Ovary (tissue), 9 donors: ENCODE data around the gene ACAN. TPM values are rescaled to one million over a fixed set of nuclear protein-coding genes. Genes with fewer than 3 reads are reported as not detected.

ENCODE experiments used
- DNase-seq, 5 donors: peaks; one replicate each; pipeline ENCODE4 v3.0.0-alpha.2; 2019 to 2020
- H3K27ac ChIP-seq, 2 donors: fragments of 200-600 bp; one replicate each; pipeline versions ENCODE4 v1.5.1 to v1.8.0; 2019 to 2022
- H3K27me3 ChIP-seq: fragments of 200-600 bp; one replicate; pipeline ENCODE4 v1.8.0; 2022
- H3K36me3 ChIP-seq: fragments of 200-600 bp; sonication (generic); one replicate; pipeline ENCODE4 v1.5.1; 2019
- H3K4me1 ChIP-seq: one replicate; pipeline ENCODE4 v1.8.1; 2013; ENCODE audit warnings: mild to moderate bottlenecking, moderate library complexity; ENCODE audit not compliant: insufficient read depth
- H3K4me3 ChIP-seq: fragments of 200-600 bp; sonication (generic); one replicate; pipeline ENCODE4 v1.5.1; 2017
- H3K9me3 ChIP-seq, 2 donors: fragments of 200-600 bp in 1 of 2; sonication (generic) in 1 of 2; one replicate each; pipeline versions ENCODE4 v1.5.1 to v1.8.1; 2013 to 2019; ENCODE audit warnings: mild to moderate bottlenecking in 1 of 2, moderate library complexity in 1 of 2
- EP300 ChIP-seq: sonication (generic); formaldehyde crosslinking; IDR thresholded peaks from one replicate; pipeline ENCODE4 v1.6.1; 2017; ENCODE audit warnings: antibody characterized with exemption
- POLR2A ChIP-seq: fragments of 450-650 bp; IDR thresholded peaks from one replicate; pipeline ENCODE4 v1.6.1; 2017; ENCODE audit warnings: antibody characterized with exemption, mild to moderate bottlenecking, moderate library complexity
- WGBS, 3 donors: extraction: QIAGEN DNeasy Blood & Tissue Kit in 1 of 3; methylation state at CpG; one replicate each; pipeline versions ENCODE4 v1.1.5 to v1.1.7; 2013 to 2017; 5-methylcytosine and 5-hydroxymethylcytosine counted together
- intact Hi-C, 4 donors: fragments of 100-400 bp; cut with DNase I; formaldehyde crosslinking; loops; one replicate each; pipeline versions ENCODE4 v1.11.0 to v1.15.1; 2022 to 2023
- polyA plus RNA-seq, 2 donors: library from polyadenylated mRNA; stranded (reverse); fragments of 200-250 nt in 1 of 2; fragments of 350-450 nt in 1 of 2; fragmentation: Illumina TruSeq in 1 of 2; extraction: RNeasy Lipid Tissue Mini Kit (QIAGEN cat#74804) in 1 of 2; gene quantifications; one replicate each; pipeline ENCODE4 v1.2.3, GENCODE V29; 2013 to 2014
- total RNA-seq, 7 donors: library from RNA; depleted of rRNA in 2 of 7; stranded (reverse); fragments of >200 nt in 2 of 7; fragmentation: NEBNext Ultra II Directional in 3 of 7; extraction: Animal tissue kit (Norgen Biotek cat#: 25700) in 3 of 7; gene quantifications; one replicate each; pipeline versions ENCODE4 v1.1.0 to v1.2.4, GENCODE V29; 2016 to 2023
- TF ChIP-seq, protein P1 (sequence below), 3 donors: fragments of 450-650 bp in 2 of 3; fragments of 200-600 bp in 1 of 3; IDR thresholded peaks; one replicate each; pipeline versions ENCODE4 v1.5.1 to v1.8.0; 2016 to 2022; ENCODE audit warnings: antibody characterized with exemption in 3 of 3, mild to moderate bottlenecking in 1 of 3
- donor health status: DM: no; HTN: no; CAD: no; lungs with moderate emphysema.
- donor health status: DM: no; HTN: no; CAD: no.
- donor health status: Bipolar disorder and iron deficiency.
- donor health status: DM: yes; HTN: yes; CAD: no.
- donor health status: DM: no; HTN: no; CAD: no.
- donor health status: DM: yes; HTN: yes; CAD: no.

The ACAN gene
- total and polyA plus RNA-seq, 9 donors, result 0.11 to 5.1 (median 0.54) TPM; not detected in 1

DNA sequence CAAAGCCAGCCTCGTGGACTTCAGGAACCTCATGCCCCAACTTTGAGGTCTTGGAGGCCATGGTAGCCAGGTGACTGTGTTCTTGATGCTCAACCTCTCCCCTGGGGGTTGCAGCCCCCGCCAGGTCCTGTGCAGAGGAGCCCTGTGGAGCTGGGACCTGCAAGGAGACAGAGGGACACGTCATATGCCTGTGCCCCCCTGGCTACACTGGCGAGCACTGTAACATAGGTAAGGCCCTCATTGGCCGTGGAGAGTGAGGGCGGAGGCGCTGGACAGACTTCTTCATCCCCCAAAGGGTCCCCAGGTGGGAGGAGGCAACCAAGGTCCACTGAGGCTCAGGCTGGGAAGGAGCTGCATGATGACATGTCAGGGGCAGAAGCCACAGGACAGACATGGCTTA lies 57.0 kb downstream of the ACAN start:
- Histone ChIP-seq H3K4me3 (no peak overlapping the region), H3K27ac (no peak overlapping the region), H3K9me3 (no peaks in the 10 kb centered on the region), H3K36me3 (no peaks in the 10 kb centered on the region), H3K4me1 (no peaks in the 10 kb centered on the region), H3K27me3 (no peaks in the 10 kb centered on the region)
- DNase-seq, result no peak
- TF ChIP-seq EP300, result no peak
- TF ChIP-seq, protein P1, sequence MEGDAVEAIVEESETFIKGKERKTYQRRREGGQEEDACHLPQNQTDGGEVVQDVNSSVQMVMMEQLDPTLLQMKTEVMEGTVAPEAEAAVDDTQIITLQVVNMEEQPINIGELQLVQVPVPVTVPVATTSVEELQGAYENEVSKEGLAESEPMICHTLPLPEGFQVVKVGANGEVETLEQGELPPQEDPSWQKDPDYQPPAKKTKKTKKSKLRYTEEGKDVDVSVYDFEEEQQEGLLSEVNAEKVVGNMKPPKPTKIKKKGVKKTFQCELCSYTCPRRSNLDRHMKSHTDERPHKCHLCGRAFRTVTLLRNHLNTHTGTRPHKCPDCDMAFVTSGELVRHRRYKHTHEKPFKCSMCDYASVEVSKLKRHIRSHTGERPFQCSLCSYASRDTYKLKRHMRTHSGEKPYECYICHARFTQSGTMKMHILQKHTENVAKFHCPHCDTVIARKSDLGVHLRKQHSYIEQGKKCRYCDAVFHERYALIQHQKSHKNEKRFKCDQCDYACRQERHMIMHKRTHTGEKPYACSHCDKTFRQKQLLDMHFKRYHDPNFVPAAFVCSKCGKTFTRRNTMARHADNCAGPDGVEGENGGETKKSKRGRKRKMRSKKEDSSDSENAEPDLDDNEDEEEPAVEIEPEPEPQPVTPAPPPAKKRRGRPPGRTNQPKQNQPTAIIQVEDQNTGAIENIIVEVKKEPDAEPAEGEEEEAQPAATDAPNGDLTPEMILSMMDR (IDR thresholded peaks at IDR 0.05), result no peak
- TF ChIP-seq POLR2A, result no peak
- 82 to 88% (median 85%) methylated on average over 7 of the region's 7 CpGs for WGBS, 3 donors
- intact Hi-C loops, result no loop called here

DNA sequence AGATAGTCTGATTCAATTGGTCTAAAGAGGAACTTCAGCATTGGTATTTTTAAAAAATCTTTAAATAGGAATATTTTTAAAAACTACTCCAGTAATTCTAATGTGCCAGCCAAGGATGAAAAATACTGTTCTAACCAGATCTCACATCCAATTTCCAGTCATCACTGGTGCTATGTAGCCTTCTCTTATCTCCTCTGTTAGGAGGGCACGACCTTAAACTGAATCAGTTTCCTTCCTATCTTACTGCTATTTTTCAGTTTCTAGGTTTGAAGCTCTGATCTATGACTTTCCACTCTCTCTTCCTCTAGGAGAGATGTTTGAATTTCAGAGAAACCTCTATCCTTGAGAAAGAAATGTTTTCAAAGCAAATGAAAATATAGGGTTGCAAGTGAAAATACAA lies 60.2 kb downstream of the ACAN start:
- Histone ChIP-seq H3K4me1 (no peaks in the 10 kb centered on the region), H3K4me3 (no peak overlapping the region), H3K27me3 (no peaks in the 10 kb centered on the region), H3K27ac (no peak overlapping the region), H3K9me3 (no peaks in the 10 kb centered on the region), H3K36me3 (no peaks in the 10 kb centered on the region)
- 10 to 34% (median 16%) methylated on average over 1 of the region's 1 CpG for WGBS, 3 donors
- intact Hi-C loops, result no loop called here
- TF ChIP-seq EP300, result no peak
- TF ChIP-seq, protein P1 (IDR thresholded peaks at IDR 0.05), result no peak
- TF ChIP-seq POLR2A, result no peak
- DNase-seq, result no peak

DNA sequence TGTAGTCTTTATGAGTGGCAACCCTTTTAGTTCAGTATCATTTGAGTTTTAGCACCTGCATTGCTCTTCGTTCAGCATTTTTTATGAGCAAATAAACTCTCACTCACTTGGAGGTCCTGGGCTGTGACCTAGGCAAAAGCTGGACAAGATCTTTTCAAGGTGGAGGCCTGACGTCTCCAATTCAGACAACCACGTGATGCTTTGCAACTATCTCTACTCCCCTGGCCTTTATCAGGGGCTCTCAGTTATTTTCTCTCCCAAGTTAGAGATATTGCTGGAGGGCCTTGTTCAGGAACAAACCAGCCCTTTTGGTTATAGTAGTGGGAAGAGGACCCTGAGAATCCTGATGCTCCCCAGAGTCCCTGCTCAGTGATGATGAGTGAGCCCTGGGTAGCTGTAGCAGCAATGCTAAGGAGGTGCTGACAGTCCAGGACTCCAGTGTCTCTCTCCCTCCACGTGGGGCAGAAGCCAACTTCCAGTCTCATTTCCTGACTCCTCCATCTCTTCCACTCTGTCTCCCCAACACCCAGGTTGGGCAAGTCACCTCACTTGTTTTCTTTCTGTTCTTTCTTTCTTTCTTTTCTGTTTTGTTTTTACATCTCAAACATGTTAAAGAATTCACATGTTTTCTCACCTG lies 61.7 kb downstream of the ACAN start:
- Histone ChIP-seq H3K9me3 (no peaks in the 10 kb centered on the region), H3K27me3 (no peaks in the 10 kb centered on the region), H3K27ac (no peak overlapping the region), H3K4me3 (no peak overlapping the region), H3K4me1 (no peaks in the 10 kb centered on the region), H3K36me3 (no peaks in the 10 kb centered on the region)
- DNase-seq, result no peak
- no peak for TF ChIP-seq EP300
- TF ChIP-seq, protein P1 (IDR thresholded peaks at IDR 0.05), result no peak
- TF ChIP-seq POLR2A, result no peak
- WGBS, 3 donors, result 23 to 31% (median 26%) methylated on average over 4 of the region's 4 CpGs
- intact Hi-C loops, result no loop called here

DNA sequence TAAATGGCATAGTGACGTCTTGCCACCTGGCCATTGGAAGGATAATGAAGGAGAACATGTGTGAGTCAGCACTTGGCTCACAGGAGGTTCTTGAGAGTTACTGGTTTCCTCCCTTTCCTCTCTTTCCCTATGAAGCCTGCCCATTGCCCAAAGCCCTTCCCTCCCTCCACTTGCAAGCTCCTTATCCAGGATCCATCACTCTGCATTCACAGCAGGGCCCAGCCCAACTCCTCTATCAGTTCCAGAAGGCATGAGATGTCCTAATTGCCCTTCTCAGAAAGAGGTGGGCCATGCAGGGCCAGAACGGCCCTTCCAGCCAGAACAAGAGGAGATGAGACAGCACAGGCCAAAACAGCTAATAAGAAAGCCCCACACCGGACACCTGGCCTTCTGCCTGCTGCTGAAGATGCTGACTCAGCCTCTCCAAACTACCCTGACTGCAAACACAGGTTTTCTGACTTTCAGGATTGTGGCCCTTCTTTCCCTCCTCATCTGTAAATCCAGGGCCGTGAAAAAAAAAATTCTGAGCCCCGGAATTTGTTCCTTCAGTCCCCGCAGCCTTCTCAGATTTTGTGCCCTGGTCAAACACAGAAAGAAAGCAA lies 62.4 kb downstream of the ACAN start:
- WGBS, 3 donors, result 55 to 65% (median 58%) methylated on average over 6 of the region's 6 CpGs
- DNase-seq, result no peak
- H3K4me3 ChIP-seq, result no peak overlapping the region

More for the DNA sequence above, 62.4 kb downstream of the ACAN start:
- TF ChIP-seq EP300, result no peak
- TF ChIP-seq, protein P1 (IDR thresholded peaks at IDR 0.05), result no peak
- no peak for TF ChIP-seq POLR2A
- Histone ChIP-seq H3K9me3 (no peaks in the 10 kb centered on the region), H3K27me3 (no peaks in the 10 kb centered on the region), H3K4me1 (no peaks in the 10 kb centered on the region), H3K36me3 (no peaks in the 10 kb centered on the region), H3K27ac (no peak overlapping the region)
- intact Hi-C loops, result no loop called here
